AG09309 (cell line): ENCODE measurements around the gene GRM8.

Experiments
- DNase-seq: peaks from one replicate; pipeline ENCODE4 v3.0.0-alpha.2; 2010; ENCODE audit warnings: low read depth
- H3K4me3 ChIP-seq: 2 replicates; pipeline ENCODE4 v1.5.1; 2011; ENCODE audit warnings: mild to moderate bottlenecking, low read depth, low read length, moderate library complexity; ENCODE audit not compliant: control insufficient read depth
- TF ChIP-seq, protein P1 (sequence below): IDR thresholded peaks from 2 replicates; pipeline ENCODE4 v1.5.1; 2011; ENCODE audit warnings: mild to moderate bottlenecking, low read depth, low read length, inconsistent platforms; ENCODE audit not compliant: insufficient read depth, control insufficient read depth; ENCODE audit errors: missing control alignments

Gene GRM8

DNA sequence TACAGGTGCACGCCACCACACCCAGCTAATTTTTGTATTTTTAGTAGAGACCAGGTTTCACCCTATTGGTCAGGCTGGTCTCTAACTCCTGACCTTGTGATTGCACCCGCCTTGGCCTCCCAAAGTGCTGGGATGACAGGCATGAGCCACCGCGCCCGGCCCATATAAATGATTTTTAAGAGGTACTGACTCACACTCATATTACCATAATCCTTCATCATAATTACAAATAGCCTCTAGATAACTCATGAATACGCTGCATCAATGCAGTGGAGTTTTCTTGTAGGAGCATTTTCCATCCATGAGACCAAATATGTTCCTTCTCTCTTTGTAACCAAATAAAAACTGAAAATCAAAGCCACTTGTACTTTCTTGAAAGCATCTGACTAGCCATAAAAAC, 193.3 kb downstream of the GRM8 start:
- TF ChIP-seq, protein P1, sequence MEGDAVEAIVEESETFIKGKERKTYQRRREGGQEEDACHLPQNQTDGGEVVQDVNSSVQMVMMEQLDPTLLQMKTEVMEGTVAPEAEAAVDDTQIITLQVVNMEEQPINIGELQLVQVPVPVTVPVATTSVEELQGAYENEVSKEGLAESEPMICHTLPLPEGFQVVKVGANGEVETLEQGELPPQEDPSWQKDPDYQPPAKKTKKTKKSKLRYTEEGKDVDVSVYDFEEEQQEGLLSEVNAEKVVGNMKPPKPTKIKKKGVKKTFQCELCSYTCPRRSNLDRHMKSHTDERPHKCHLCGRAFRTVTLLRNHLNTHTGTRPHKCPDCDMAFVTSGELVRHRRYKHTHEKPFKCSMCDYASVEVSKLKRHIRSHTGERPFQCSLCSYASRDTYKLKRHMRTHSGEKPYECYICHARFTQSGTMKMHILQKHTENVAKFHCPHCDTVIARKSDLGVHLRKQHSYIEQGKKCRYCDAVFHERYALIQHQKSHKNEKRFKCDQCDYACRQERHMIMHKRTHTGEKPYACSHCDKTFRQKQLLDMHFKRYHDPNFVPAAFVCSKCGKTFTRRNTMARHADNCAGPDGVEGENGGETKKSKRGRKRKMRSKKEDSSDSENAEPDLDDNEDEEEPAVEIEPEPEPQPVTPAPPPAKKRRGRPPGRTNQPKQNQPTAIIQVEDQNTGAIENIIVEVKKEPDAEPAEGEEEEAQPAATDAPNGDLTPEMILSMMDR: no peak
- DNase-seq: no peak
- H3K4me3 ChIP-seq: no peak overlapping the region

DNA sequence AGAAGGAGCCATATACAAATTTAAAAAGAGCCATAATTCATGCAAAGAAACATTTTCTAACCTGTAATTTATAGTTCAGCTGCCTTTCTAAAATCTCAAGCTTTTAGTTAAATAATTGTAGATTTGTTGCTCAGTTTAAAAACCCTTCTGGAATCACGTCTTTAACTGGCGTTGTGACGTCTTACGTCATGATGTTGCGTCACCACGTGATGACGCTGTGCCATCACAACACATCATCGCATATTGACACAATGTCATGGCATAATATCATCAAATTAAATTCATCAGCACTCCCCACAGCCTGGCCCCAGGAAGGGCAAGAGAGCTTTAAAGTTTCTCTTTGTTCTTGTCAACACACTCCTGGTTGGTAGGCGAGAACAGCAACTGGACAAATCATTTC, 194.8 kb downstream of the GRM8 start:
- no peak overlapping the region for H3K4me3 ChIP-seq
- DNase-seq: no peak
- TF ChIP-seq, protein P1: no peak

DNA sequence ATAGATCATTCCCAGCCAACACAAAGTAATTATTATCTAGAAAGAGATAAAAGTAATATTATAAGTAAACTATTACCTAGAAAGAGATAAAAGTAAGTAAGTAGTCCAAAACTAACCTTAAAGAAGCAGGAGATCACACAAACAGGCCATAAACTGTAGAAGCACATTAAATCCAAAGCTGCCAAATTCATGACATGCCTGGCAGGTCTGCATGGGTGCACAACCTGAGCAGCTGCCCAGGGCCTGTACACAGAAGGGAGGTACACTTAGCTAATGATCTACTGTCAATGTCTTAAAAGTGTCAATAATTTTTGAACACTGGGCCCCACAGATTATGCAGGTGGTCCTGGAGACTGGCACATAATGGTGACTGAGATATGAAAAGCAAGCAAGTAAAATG, 196.5 kb downstream of the GRM8 start:
- TF ChIP-seq, protein P1: no peak
- no peak for DNase-seq
- no peak overlapping the region for H3K4me3 ChIP-seq

DNA sequence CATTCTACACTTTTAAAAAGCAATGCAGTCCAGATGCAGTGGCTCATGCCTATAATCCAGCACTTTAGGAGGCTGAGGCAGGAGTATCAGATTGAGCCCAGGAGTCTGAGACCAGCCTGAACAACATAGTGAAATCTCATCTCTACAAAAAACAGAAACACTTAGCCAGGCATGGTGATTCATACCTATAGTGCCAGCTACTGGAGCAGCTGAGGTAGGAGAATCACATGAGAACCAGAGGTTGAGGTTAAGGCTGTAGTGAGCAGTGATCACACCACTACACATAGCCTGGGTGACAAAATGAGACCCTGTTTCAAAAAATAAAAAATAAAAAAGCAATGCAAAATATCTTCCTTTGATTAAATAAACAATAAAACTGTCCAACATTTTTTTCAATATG, 205.2 kb downstream of the GRM8 start:
- TF ChIP-seq, protein P1: no peak
- no peak for DNase-seq
- no peak overlapping the region for H3K4me3 ChIP-seq

DNA sequence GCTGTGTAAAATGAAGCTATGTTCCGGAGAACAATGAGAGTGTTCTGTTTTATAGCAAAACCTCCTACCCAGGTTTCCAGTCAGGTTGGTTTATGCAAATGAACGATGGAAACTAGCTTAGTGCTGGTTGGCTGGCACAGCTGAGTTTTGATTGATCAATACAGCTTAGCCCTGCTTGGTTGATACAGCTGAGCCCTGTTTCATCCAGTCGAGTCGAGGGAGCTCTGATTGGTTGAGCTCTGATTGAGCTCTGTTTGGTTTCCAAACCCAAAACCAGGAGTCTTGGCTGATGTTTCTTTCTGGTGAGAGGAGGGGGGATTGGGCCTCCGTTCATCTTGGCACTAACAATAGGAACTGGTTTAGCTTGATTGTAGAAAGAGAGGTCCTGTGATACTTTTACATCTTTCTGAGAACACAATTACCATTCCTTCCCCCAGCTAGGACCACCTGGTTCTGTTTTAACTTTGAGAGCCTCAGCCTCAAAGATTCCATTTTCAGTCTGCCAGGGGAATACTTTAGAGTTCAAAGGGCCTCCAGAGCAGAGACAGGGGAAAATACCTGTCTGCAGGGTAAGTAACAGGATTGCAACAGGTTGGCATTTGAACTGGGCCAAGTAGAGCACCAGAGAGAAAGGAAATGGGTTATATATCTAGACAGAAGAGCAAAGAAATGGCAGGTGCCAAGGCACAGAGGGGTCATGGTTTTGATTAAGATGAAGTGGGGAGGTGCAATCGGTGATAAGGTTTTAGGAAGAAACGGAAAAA, 210.9 kb downstream of the GRM8 start:
- no peak overlapping the region for H3K4me3 ChIP-seq
- DNase-seq: no peak
- TF ChIP-seq, protein P1: no peak

DNA sequence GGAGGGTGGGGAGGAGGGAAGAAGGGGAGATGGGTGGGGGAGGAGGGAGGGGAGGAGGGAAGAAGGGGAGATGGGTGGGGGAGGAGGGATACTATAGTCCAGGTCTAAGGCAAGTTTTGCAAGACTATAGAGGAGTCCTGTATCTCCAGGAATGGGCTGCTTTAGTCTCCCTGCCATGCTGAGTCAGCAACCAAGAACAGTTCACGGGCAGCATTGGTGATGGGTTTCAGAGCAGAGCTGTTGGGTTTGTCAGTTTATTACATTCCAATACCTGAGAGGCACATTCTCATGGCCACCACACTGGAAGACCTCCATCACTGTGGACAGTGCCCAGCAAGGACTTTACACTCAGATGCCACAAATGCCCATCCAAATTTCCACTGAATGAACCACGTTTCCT, 212.7 kb downstream of the GRM8 start:
- no peak overlapping the region for H3K4me3 ChIP-seq
- TF ChIP-seq, protein P1: no peak

More for the DNA sequence above, 212.7 kb downstream of the GRM8 start:
- DNase-seq: no peak
